Ishikawa (cell line): ENCODE data around the gene DNAJB11.

Experiments
- CEBPB ChIP-seq: IDR thresholded peaks from 2 replicates; pipeline ENCODE4 v1.6.1; 2012
- FOXM1 ChIP-seq: IDR thresholded peaks from 2 replicates; pipeline ENCODE4 v1.6.1; 2012; ENCODE audit warnings: low read depth, borderline replicate concordance
- MAX ChIP-seq: IDR thresholded peaks from 2 replicates; pipeline ENCODE4 v1.6.1; 2012
- RAD21 ChIP-seq: IDR thresholded peaks from 2 replicates; pipeline ENCODE4 v1.6.1; 2012; ENCODE audit warnings: low read depth
- REST ChIP-seq: IDR thresholded peaks from 2 replicates; pipeline ENCODE4 v1.6.1; 2012; ENCODE audit warnings: low read depth, mild to moderate bottlenecking
- TAF1 ChIP-seq: IDR thresholded peaks from 2 replicates; pipeline ENCODE4 v1.6.1; 2012; ENCODE audit warnings: low read depth, mild to moderate bottlenecking
- YY1 ChIP-seq: IDR thresholded peaks from 2 replicates; pipeline ENCODE4 v1.6.1; 2012; ENCODE audit warnings: low read depth

GRCh38 chr3:186596568-186597287 lies 26.2 kb downstream of the DNAJB11 start:
- TF ChIP-seq MAX (no peak), RAD21 (no peak), FOXM1 (no peak), REST (peak; percentile 41), YY1 (no peak), TAF1 (no peak), CEBPB (no peak)
